A549 (cell line): ENCODE measurements around the gene LRFN2. TPM values are rescaled to one million over a fixed set of nuclear protein-coding genes. Genes with fewer than 3 reads are reported as not detected.

Experiments
- ATAC-seq, 2 experiments: fragments of 200-7000 bp in 1 of 2; fragments of >200 bp in 1 of 2; cut with Nextera tagmentation in 1 of 2; cut with Tn5 transposase in 1 of 2; 3 replicates each; pipeline versions ENCODE4 v1.8.0 to v1.9.1; 2018 to 2020; ENCODE audit warnings: mild to moderate bottlenecking in 1 of 2, moderate library complexity in 1 of 2
- CTCF ChIA-PET: fragments of 300-600 bp; sonication (Branson Sonifier 250); formaldehyde crosslinking; extraction: SDS; loops from one replicate; lab custom pipeline; 2021; ENCODE audit warnings: antibody characterized with exemption, inconsistent platforms; lab: Yijun Ruan, JAX
- POLR2A ChIA-PET: fragments of 350-600 bp; formaldehyde crosslinking; extraction: SDS; loops from one replicate; lab custom pipeline; 2021; ENCODE audit warnings: antibody characterized with exemption, inconsistent platforms; lab: Yijun Ruan, JAX
- DNase-seq, 2 experiments: peaks; one replicate each; pipeline versions ENCODE4 v3.0.0 to v3.0.0-alpha.2; 2011 to 2016; ENCODE audit warnings: low read depth in 1 of 2, low spot score in 1 of 2
- FAIRE-seq: peaks from 2 replicates; lab custom pipeline; 2011; peaks lifted over from hg19 to GRCh38; lab: Jason Lieb, UNC
- H3K27ac ChIP-seq, 2 experiments: fragments of >200 bp; sonication (Bioruptor Twin); formaldehyde crosslinking; 3 replicates each; pipeline ENCODE4 v1.5.1; 2016 to 2017
- H3K4me1 ChIP-seq: fragments of >200 bp; sonication (Bioruptor Twin); formaldehyde crosslinking; 3 replicates; pipeline ENCODE4 v1.6.1; 2016
- H3K4me2 ChIP-seq: fragments of >200 bp; sonication (Bioruptor Twin); formaldehyde crosslinking; 3 replicates; pipeline ENCODE4 v1.6.1; 2016
- H3K4me3 ChIP-seq: fragments of >200 bp; sonication (Bioruptor Twin); formaldehyde crosslinking; 3 replicates; pipeline ENCODE4 v1.5.1; 2016
- H3K9me3 ChIP-seq: fragments of >200 bp; sonication (Bioruptor Twin); formaldehyde crosslinking; 3 replicates; pipeline ENCODE4 v1.6.1; 2016
- ATOH8 ChIP-seq: fragments of 250-450 bp; sonication (Bioruptor Pico); IDR thresholded peaks from 2 replicates; pipeline ENCODE4 v1.5.0; 2020; ENCODE audit warnings: low read depth, mild to moderate bottlenecking, moderate library complexity
- CEBPB ChIP-seq, 2 experiments: fragments of >200 bp in 1 of 2; sonication (Bioruptor Twin) in 1 of 2; formaldehyde crosslinking in 1 of 2; IDR thresholded peaks; 2 replicates each; pipeline ENCODE4 v1.6.1; 2012 to 2016
- CHD2 ChIP-seq: fragments of 150-350 bp; IDR thresholded peaks from 2 replicates; pipeline ENCODE4 v1.6.1; 2014; ENCODE audit warnings: low read length; ENCODE audit not compliant: partially characterized antibody
- EHF ChIP-seq: fragments of 250-450 bp; sonication (Bioruptor Pico); IDR thresholded peaks from 2 replicates; pipeline ENCODE4 v1.5.0; 2020; ENCODE audit warnings: mild to moderate bottlenecking
- EHMT2 ChIP-seq: fragments of 200-600 bp; sonication (generic); IDR thresholded peaks from 2 replicates; pipeline ENCODE4 v1.6.1; 2016; ENCODE audit warnings: antibody characterized with exemption, low read depth, mild to moderate bottlenecking, moderate library complexity
- FOXS1 ChIP-seq: fragments of 250-450 bp; sonication (Bioruptor Pico); IDR thresholded peaks from 2 replicates; pipeline ENCODE4 v1.5.0; 2020; ENCODE audit warnings: mild to moderate bottlenecking, moderate library complexity
- HDAC2 ChIP-seq: fragments of 200-600 bp; sonication (generic); IDR thresholded peaks from 2 replicates; pipeline ENCODE4 v1.6.1; 2016
- HES2 ChIP-seq: fragments of >200 bp; sonication (Bioruptor Twin); formaldehyde crosslinking; IDR thresholded peaks from 2 replicates; pipeline ENCODE4 v1.6.1; 2016
- JUN ChIP-seq, 2 experiments: fragments of >200 bp; sonication (Bioruptor Twin); formaldehyde crosslinking; IDR thresholded peaks; 2 replicates in 1 of 2; 3 replicates in 1 of 2; pipeline ENCODE4 v1.6.1; 2016 to 2017
- JUNB ChIP-seq: fragments of >200 bp; sonication (Bioruptor Twin); formaldehyde crosslinking; IDR thresholded peaks from 2 replicates; pipeline ENCODE4 v1.6.1; 2016
- KDM1A ChIP-seq: fragments of 200-600 bp; sonication (generic); IDR thresholded peaks from 2 replicates; pipeline ENCODE4 v1.6.1; 2016; ENCODE audit warnings: low read depth, mild to moderate bottlenecking
- MAFK ChIP-seq: fragments of 450-650 bp; IDR thresholded peaks from 2 replicates; pipeline ENCODE4 v1.6.1; 2014; ENCODE audit not compliant: partially characterized antibody
- MAX ChIP-seq: IDR thresholded peaks from 2 replicates; pipeline ENCODE4 v1.6.1; 2012
- MYC ChIP-seq: IDR thresholded peaks from 2 replicates; pipeline ENCODE4 v1.6.1; 2012; ENCODE audit warnings: mild to moderate bottlenecking, inconsistent platforms, low read length, improper control_type of control experiment, borderline replicate concordance
- PBX3 ChIP-seq: IDR thresholded peaks from 2 replicates; pipeline ENCODE4 v1.6.1; 2012
- POLR2A ChIP-seq: IDR thresholded peaks from 2 replicates; pipeline ENCODE4 v1.6.1; 2012; ENCODE audit warnings: mild to moderate bottlenecking, low read length
- RCOR1 ChIP-seq: fragments of 150-350 bp; IDR thresholded peaks from 2 replicates; pipeline ENCODE4 v1.6.1; 2014; ENCODE audit warnings: antibody characterized with exemption, low read length, low read depth
- REST ChIP-seq: fragments of 200-600 bp; sonication (generic); IDR thresholded peaks from 2 replicates; pipeline ENCODE4 v1.6.1; 2016; ENCODE audit warnings: antibody characterized with exemption, mild to moderate bottlenecking, moderate library complexity
- TFCP2L1 ChIP-seq: fragments of 250-450 bp; sonication (Bioruptor Pico); IDR thresholded peaks from 2 replicates; pipeline ENCODE4 v1.5.0; 2021; ENCODE audit warnings: mild to moderate bottlenecking
- TP53 ChIP-seq: fragments of 250-450 bp; sonication (Bioruptor Pico); IDR thresholded peaks from 2 replicates; pipeline ENCODE4 v1.5.0; 2021; ENCODE audit warnings: mild to moderate bottlenecking, moderate library complexity
- USF2 ChIP-seq: fragments of 450-650 bp; IDR thresholded peaks from 2 replicates; pipeline ENCODE4 v1.6.1; 2014; ENCODE audit warnings: antibody characterized with exemption
- ZC3H11A ChIP-seq: fragments of 450-650 bp; IDR thresholded peaks from 2 replicates; pipeline ENCODE4 v1.6.1; 2014; ENCODE audit warnings: antibody characterized with exemption, mild to moderate bottlenecking
- ZFP36 ChIP-seq: fragments of 450-650 bp; IDR thresholded peaks from 2 replicates; pipeline ENCODE4 v1.6.1; 2014; ENCODE audit warnings: borderline replicate concordance; ENCODE audit not compliant: partially characterized antibody
- ZNF302 ChIP-seq: fragments of 250-450 bp; sonication (Bioruptor Pico); IDR thresholded peaks from 2 replicates; pipeline ENCODE4 v1.9.0; 2021; ENCODE audit warnings: inconsistent platforms, mild to moderate bottlenecking, moderate library complexity
- ZSCAN20 ChIP-seq: fragments of 250-450 bp; sonication (Bioruptor Pico); IDR thresholded peaks from 2 replicates; pipeline ENCODE4 v1.8.0; 2022; ENCODE audit warnings: mild to moderate bottlenecking, moderate library complexity
- WGBS: methylation state at CpG from one replicate; pipeline ENCODE4 v1.1.6; 2017; ENCODE audit errors: missing lambda C conversion rate; 5-methylcytosine and 5-hydroxymethylcytosine counted together
- polyA plus RNA-seq, 4 experiments: library from polyadenylated mRNA; depleted of rRNA in 3 of 4; stranded (reverse); fragments of >200 nt; fragmentation: RNase III in 1 of 4; extraction: RNeasy Plus Mini Kit Qiagen cat#74134 plus additional on column Dnase treatment in 1 of 4; gene quantifications; 2 replicates in 3 of 4; 3 replicates in 1 of 4; pipeline ENCODE4 v1.2.3, GENCODE V29; 2011 to 2017

Gene LRFN2
- polyA plus RNA-seq, 2 of the 4 experiments (the other 2 are of a cell fraction): not detected

GRCh38 chr6:40391851-40392517 is 195.2 kb downstream of the LRFN2 start:
- POLR2A ChIA-PET: no interaction called here
- no peak for ATAC-seq
- Histone ChIP-seq H3K4me3 (no peak overlapping the region), H3K4me2 (no peak overlapping the region)
- TF ChIP-seq ZNF302 (no peak), POLR2A (no peak), CEBPB (IDR thresholded peaks at IDR 0.05) (no peak), PBX3 (no peak), JUNB (no peak), EHMT2 (no peak), ZC3H11A (no peak), REST (no peak), TFCP2L1 (no peak), HDAC2 (no peak), ATOH8 (CRISPR knock-in tag) (no peak)
- TF ChIP-seq, all 56 proteins: peak for 0
- CTCF ChIA-PET: no interaction called here
- WGBS: no CpG with 5 or more reads among the region's 40 CpGs
- Histone ChIP-seq H3K9me3 (no peaks in the 10 kb centered on the region), H3K27ac (no peak overlapping the region), H3K4me1 (no peaks in the 10 kb centered on the region)
- DNase-seq: no peak
- no peak for FAIRE-seq

- no peak for ATAC-seq
- no peaks in the 10 kb centered on the region for H3K9me3 ChIP-seq
- FAIRE-seq: no peak
- WGBS: 15% methylated on average over 2 of the region's 3 CpGs
- no peaks in the 10 kb centered on the region for H3K4me1 ChIP-seq
- TF ChIP-seq KDM1A (no peak), ATOH8 (CRISPR knock-in tag) (no peak), TP53 (CRISPR knock-in tag) (no peak), FOXS1 (CRISPR knock-in tag) (no peak), CHD2 (no peak), HES2 (no peak)
- POLR2A ChIA-PET: no interaction called here
- CTCF ChIA-PET: no interaction called here
- no peak for DNase-seq
- H3K27ac ChIP-seq: no peak overlapping the region
- H3K4me3 ChIP-seq: no peak overlapping the region
- no peak overlapping the region for H3K4me2 ChIP-seq
These were observed 196.1 kb downstream of the LRFN2 start for GRCh38 chr6:40391086-40391485.

GRCh38 chr6:40390144-40390800 is 196.9 kb downstream of the LRFN2 start:
- no peak overlapping the region for H3K27ac ChIP-seq
- FAIRE-seq: no peak
- CTCF ChIA-PET: interaction anchor here (0.6 kb wide), 1 partner anchor 675 kb away, joined by 4 read pairs; no protein-coding TSS in a partner anchor
- no peak for ATAC-seq
- no peaks in the 10 kb centered on the region for H3K4me1 ChIP-seq
- no peak overlapping the region for H3K4me2 ChIP-seq
- no peak for DNase-seq
- no peaks in the 10 kb centered on the region for H3K9me3 ChIP-seq
- POLR2A ChIA-PET: no interaction called here
- WGBS: 20% methylated on average over 4 of the region's 4 CpGs
- H3K4me3 ChIP-seq: no peak overlapping the region
- no peak for TF ChIP-seq EHF (CRISPR knock-in tag)
- no peak for TF ChIP-seq EHMT2
- no peak for TF ChIP-seq ZFP36
- no peak for TF ChIP-seq MYC
- no peak for TF ChIP-seq MAX
- TF ChIP-seq RCOR1: no peak
- no peak for TF ChIP-seq JUN (IDR thresholded peaks at IDR 0.05)
- TF ChIP-seq FOXS1 (CRISPR knock-in tag): no peak
- no peak for TF ChIP-seq ZSCAN20
- TF ChIP-seq MAFK: no peak
- no peak for TF ChIP-seq POLR2A
- no peak for TF ChIP-seq USF2
- TF ChIP-seq CHD2: no peak
